HG03571 (cell line): ENCODE measurements around the gene MED25.

Source experiments
- ATAC-seq: cut with Tn5 transposase; IDR thresholded peaks from one replicate; pipeline ENCODE4 v1.9.1; 2021; ENCODE audit not compliant: unreplicated experiment

Gene MED25

DNA sequence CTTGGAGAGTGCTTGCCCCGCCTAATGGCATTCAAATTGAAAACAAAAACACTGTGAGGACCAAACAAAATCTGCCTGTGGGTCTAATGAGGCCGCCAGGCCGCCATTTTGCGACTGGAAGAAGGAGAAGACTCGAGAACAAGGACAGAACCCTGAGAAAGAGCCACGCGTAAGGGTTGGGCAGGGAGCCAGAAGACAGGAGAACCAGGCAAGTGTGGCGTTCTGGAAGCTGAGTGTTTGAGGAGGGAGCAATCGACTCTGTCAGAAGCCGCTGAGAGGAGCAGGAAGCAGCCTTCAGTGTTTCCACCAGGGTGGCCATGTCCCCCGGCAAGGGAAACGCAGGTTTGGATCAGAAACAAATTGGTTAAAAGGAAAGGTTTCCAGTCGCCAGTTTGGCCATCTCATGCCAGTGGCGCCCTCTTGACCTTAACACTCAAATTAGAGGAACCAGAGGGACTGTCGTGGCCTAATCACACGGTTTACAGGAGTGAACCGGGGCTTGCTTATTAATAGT is 22.7 kb downstream of the MED25 start:
- ATAC-seq, result no peak

DNA sequence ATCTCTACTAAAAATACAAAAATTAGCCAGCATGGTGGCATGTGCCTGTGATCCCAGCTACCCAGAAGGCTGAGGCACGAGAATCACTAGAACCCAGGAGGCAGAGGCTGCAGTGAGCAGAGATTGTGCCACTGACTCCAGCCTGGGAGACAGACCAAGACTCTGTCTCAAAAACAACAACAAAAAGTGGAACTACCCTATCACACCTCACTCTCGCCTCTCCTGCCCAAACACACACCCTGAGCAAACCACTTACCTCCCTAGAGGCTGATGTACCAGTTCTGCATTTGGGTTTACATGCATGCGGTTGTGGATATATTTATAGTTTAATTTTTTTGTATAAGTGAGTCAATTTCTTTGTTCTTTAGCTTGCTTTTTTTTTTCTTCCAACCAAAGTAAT is 25.2 kb downstream of the MED25 start:
- no peak for ATAC-seq

DNA sequence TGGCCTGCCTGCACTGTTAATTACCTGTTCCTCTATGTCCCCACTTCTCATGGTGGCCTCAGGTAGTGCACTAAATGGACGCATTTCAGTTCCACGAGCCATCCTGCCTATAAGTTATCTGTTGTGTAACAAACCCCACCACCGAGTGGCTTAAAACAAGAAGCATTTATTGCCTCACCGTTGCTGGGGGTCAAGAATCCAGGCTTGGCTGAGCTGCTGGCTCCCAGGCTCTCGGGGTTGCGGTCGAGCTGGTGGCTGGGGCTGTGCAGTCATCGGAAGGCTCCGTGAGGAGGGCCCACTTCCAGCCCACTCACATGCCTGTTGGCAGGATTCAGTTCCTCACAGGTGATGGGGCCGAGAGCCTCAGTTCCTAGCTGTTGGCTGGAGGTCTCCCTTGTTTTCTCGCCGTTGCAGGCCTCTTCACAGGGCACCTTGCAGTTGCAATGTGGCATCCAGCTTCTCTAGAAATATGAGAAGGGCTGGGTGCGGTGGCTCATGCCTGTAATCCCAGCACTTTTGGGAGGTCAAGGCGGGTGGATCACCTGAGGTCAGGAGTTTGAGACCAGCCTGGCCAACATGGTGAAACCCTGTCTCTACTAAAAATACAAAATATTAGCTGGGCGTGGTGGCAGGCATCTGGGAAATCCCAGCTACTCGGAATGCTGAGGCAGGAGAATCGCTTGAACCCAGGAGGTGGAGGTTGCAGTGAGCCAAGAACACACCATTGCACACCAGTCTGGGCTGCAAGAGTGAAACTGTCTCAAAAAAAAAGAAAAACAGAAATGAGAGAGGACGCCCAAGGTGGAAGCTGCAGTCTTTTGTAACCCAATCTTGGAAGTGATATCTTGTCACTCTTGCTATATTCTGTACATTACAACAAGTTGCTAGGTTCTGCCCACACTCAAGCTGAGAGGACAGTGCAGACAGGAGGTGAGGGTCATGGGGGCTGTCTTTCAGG is 26.3 kb downstream of the MED25 start:
- no peak for ATAC-seq

DNA sequence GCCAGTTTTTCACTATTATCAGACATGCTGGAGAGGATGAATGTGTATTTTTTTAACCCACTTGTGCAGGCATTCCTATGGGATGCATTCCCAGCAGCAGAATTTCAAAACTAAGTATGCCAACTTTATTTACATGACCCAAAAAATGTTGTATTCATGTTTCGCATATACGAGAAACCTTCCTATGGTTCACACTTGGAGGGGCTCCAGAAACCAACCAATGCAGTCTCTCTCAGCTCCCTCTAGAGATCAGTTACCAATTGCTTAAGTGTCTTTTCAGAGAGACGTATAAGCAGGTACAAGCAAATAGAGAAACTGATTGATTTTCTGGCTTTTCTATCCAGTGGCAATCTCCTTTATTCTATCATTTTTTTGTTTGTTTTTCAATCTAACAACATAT is 27.3 kb downstream of the MED25 start:
- no peak for ATAC-seq

DNA sequence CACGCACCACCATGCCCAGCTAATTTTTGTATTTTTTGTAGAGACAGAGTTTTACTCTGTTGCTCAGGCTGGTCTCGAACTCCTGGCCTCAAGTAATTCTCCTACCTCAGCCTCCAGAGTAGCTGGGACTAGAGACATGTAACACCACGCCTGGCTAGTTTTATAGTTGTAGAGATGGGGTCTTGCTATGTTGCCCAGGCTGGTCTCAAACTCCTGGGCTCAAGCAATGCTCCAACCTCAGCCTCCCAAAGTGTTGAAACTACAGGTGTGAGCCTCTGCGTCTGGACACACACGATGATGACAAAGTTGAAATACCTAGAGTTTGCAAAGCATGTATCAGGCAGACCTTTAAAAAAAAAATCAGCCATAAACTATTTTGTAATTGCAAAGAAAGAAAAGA is 28.3 kb downstream of the MED25 start:
- no peak for ATAC-seq

DNA sequence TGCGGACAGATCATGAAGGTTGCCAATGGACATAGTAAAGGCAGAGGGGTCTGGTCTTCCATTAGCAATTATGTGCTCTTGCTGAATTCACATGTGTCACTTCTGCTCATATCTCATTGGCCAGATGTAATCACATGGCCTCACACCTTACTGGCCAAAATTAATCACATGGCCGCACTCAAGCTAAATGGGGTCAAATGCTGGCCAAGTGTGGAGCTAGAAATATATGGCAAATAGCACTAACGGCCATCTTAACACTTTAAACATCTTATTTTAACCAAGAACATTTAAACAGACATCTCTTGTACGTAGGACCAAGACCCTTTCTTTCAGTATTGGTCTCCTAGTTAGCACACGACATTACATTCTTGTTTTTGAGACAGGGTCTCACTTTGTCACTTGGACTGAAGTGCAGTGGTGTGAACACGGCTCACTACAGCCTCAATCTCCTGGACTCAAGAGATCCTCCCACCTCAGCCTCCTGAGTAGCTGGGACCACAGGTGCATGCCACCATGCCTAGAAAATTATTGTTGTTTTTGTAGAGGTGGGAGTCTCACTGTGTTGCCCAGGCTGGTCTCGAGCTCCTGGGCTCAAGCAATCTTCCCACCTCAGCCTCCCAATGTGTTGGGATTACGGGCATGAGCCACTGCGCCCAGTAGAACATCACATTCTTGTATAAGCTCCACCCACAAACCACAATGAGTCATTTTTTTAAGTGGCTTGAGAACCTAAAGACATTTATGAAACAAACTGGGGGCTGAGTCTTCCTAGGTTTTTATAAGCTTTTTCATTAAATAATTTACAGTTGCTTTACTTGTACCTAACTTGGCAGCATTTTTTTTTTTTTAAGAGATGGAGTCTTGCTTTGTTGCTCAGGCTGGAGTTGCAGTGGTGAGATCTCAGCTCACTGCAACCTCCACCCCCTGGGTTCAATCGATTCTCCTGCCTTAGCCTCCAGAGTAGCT is 29.9 kb downstream of the MED25 start:
- no peak for ATAC-seq

DNA sequence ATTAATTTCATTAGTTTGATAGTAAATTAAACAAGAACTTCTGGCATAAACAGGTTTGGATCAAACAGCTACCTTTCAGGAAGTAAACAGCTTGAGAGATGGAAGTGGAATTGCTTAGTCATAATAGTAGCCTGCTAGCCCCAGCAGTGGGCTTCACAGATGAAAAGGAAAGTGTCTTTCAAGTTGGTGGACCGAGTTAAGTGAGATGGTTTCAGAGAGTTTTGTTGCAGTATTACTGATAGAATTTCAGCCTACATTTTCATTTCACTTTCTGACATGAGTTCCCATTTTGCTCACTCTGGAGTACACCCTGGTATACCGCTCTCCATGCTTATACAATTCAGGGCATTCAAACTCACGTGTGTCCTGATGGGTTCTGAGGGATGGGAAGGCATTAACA is 30.8 kb downstream of the MED25 start:
- ATAC-seq, result no peak

DNA sequence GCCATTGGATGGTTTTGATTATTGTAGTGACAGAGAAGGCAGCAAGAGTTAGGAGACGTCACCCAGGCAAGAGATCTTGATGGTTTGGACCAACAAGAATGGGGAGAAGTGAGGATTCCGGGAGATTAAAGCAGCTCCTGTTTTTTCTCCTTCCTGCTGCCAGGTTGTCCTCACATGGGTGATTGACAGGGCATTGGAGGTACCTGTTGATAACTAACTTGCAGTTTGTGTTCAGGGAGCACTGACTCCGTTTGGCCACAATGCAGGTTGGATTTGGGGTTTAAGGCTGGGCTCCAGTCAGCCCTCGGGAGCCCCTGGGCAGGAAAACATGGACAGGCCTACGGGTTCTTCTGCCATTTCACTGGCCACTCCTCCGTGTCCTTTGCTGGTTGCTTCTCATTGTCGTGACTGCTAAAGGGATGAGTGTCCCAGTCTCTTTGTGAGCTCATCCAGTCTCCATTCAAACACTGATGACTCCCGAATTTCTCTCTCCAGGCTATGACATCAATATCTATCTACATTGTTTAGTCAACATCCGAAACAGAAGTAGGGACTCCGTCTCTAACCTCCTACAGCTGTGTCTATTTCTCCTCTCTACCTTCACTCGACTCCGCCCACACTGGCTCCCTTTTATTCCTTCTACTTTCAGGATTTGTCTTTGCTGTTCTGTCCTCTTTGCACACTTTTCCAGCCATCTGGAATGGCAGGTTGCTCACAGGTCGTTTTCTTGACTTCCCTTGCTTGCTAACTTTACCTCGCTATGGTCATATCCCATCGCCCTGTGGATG is 31.5 kb downstream of the MED25 start:
- no peak for ATAC-seq

DNA sequence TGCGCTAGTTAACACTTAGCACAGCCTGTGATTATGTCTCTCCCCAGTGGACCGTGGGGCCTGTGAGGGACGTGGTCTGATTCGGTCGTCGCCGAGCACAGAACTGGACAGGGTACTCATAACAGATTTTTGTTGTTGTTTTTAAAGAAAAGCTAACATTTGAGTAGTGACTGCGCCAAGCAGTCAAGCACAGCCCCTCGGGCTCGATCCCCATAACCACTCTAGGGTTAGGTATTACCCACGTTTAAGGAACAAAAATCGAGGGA is 32.1 kb downstream of the MED25 start:
- ATAC-seq, result no peak

DNA sequence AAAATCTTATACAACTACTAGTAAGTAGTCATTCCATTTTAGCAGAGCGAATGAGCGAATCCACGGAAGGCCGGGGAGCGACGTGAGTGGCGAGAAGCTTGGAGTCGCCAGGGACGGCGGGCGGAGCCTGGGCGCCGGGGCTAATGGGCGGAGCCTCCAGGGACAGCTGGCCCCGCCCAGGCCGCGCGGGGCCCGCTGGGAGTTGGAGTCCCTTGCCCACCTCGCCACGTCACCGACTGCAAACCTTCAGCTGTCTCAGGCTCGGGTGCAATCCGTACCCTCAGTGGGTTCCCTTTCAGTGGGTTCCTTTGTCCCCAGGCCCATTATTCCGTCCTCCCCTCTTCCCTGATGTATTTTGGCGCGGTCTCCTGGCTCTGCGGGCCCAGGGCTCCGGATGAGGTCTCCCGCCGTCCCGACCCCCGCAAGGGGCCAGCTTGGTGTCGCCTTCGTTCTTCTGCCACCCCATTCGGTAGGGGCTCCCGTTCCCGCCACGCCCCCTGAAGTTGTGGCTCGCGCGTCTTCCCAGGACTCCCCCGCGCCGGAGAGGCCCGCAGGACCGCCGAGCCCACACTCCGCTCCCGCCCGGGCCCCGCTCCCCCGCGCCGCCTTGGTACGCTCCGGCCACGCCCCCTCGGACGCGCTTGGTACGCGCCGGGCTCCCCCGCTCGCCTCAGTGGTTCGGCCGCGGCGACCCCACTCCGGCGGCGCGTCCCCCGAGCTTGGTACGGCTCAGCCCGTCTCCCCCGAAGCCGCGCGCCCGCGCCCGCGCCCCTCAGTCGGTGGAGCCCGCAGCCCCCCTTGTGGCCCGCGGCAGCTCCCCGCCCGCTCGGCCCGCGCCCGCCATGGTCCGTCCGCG is 32.6 kb downstream of the MED25 start, which contains the start of gene PTOV1:
Gene PTOV1, plus strand, starts transcription at position 673 of the 856 bp plus-strand sequence.
- ATAC-seq, result peak; percentile 73

DNA sequence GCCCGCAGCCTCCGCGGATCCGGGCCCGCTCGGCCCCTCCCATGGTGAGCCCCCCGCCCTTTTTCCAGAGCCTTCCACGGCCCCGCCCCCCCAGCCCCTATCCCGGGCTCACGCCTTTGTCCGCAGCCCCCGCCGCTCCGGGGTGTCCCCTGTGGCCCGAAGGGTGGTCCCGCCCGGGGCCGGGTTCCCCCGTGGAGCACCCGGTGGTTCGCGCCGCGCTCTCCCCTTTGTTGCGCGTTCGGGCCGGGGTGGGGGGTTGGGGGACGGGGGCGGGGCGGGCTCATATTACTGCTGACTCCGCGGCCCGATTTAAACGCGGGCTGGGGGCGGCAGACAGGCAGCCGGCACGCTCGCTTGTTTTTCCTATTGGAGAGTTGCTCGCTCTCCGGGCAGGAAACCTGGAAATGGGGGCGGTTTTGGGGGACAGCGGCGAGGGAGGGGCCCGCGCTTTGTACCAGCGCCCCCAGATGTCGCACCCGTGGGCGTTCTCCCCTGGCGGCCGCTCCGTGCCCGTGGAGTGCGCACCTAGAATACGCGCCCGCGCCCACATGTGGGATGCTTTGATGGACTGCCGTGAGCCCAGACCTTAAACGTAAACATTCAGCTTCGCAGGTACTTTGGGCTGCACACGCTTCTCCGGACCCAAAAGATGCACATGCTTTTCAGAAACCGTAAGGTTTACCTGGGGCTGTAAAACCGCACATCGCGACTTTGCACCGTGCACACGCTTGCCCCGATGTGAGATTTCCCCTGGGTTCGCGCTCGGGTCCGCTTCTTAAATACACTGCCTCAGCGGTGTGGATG is 33.6 kb downstream of the MED25 start:
- ATAC-seq, result no peak

DNA sequence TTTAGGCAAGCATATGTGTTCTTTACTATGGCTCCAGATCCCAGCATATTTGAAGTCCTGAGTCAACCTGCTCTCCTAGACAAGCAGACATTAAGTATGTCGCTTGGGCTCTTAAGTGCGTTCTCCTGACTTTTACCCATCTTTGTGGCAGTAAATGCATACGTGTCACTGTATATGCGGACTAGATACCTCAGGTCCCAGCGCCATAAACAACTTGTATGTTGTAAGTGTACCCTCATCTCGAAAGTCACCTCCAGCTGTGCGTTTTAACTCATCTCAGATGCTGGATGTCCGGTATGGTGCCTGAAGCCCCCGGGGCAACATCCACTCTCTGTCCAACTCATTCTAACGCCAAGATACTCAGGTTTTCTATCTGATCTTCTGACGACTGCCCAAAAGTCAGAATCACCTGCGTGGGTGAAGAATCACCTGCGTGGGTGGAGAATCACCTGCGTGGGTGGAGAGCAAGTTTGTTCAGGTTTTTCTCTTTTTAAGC is 34.6 kb downstream of the MED25 start:
- no peak for ATAC-seq

DNA sequence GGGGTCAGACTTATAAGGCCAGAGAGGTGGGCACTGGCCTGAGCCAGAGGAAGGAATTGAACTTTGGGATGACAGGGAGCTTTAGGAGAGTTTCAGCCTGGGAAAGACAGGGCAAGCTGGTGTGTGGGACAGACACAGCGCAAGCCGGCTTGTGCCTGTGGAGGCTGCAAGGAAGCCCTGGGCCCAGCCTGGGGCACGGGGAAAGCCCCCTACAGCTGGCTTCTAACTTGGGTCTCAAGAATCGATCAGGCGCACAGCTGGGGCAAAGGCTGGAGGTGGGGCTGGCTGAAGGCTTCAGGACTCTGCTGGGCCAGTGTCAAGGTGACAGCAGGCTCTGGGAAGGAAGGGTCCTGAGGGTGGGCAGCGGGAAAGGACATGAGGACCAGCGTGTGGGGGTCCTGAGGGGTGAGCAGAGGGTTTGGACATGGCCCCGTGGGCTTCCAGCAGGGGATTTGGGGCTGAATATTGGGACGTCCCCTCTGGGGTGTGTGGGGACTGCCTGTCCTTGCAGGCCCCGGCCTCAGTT is 35.8 kb downstream of the MED25 start:
- ATAC-seq, result no peak

DNA sequence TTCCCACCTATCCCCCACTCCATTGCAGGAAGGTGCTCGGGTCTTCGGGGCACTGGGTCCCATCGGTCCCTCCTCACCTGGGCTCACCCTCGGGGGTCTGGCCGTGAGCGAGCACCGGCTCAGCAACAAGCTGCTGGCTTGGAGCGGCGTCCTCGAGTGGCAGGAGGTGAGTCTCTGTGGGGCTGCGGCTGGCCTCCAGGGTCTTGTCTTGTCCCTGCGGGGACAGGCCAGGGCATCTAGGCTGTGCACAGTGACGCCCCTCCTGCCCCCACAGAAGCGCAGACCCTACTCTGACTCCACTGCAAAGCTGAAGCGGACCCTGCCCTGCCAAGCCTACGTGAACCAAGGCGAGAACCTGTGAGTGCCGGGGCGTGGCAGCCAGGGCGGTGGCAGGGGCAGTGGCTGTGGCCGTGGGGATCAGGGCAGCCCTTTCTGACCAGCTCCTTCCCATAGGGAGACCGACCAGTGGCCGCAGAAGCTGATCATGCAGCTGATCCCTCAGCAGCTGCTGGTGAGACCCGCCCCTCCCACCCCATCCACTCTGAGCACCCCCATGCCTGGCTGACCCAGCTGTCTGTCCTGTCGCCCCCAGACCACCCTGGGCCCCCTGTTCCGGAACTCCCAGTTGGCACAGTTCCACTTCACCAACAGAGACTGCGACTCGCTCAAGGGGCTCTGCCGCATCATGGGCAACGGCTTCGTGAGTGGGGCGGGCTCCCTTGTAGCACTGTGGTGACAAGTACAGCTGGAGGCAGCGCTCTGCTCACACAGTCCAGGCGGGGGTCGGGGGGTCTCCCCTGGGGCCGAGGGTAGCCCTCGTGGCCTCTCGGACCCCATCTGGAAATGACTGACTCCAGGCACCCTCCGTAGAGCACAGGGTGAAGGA is 36.5 kb downstream of the MED25 start:
- no peak for ATAC-seq

DNA sequence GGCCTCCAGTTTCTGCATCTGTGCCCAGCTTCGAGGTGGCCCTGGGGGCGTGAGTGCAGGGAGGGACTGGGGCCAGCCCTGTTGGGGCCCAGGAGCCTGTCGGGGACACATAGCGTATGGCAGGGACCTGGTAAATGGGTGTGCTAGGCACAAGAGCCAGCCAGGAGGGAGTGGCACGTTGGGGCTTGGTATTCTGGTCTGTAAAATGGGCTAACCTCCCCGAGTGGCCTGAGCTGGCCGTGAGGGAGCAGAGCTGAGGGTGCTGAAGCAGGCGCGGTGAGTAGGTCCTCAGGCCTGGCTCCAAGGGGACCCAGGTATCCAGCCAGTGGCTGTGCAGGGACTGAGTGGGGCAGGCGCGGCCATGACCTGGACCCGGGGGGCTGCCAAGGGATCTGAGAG is 37.2 kb downstream of the MED25 start:
- no peak for ATAC-seq

DNA sequence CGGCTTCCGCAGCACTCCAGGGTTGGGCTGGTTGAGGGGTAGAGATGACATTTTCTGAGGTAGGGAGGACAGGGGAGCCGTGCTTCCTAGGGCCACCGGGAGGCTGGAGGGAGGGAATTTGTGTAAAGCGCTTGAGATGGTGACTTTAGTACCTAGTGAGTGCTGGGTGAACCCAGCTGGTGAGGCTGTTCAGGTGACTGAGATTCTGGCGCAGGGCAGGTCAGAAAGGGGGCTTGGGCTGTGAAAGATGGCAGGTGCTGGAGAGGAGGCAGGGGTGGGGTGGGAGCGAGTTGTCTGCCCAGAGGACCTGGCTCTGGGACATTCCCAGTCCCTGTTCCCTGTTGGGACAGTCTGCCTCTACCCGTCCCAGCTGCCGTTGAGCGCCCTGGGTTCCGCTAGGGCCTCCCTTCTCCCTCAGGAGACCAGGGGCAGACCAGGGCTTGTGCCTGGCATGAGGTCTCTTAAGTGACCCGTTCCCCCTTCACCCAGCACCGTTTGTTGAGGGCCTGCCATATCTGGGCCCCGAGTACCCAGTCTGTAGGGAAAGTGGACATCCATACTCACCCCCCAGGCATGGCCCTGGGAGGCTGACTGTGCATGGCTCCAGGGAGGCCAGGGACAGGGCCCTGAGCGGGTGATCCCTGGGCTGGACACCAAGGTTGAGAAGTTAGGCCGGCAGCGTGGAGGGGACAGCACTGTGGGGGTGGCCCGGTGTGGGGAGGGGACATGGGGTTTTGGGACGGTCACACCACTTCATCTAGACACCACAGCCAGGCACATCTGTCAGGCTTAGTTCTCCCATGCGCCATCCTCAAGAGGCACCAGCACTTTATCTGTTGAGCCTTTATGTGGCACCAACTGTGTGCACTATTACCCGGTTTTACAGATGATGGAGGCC is 37.8 kb downstream of the MED25 start:
- no peak for ATAC-seq

DNA sequence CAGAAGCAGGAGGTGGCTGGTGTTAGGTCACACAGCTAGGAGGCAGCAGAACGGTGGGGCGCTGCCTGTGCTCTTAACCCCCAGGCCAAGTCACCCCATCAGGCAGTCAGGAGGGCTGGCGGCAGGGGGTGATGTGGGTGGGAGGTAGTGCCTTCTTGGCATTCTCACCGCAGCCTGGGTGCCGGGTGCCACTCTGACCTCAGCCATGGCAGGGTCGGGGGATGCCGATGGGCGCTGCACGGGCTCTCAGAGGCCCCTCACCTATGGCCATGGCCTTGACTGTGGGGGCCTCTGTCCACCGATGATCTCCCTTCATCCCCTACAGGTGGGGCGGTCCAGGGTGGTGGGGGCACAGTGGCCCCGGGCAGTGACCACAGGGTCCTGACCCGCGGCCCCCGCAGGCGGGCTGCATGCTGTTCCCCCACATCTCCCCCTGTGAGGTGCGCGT is 38.5 kb downstream of the MED25 start:
- no peak for ATAC-seq
